GM21528 (cell line): ENCODE data around the gene RPL22.

Experiments used
- ATAC-seq: cut with Tn5 transposase; IDR thresholded peaks from one replicate; pipeline ENCODE4 v1.9.1; 2021; ENCODE audit warnings: mild to moderate bottlenecking, moderate library complexity; ENCODE audit not compliant: unreplicated experiment, low FRiP score

Gene RPL22

GRCh38 chr1:6199298-6200187, at the start of gene RPL22:
Gene RPL22 (minus strand): TSS chr1:6199595. CDS start chr1:6199573, 22 bp downstream.
- ATAC-seq: peak; percentile 98

- ATAC-seq: no peak
Observed at GRCh38 chr1:6248161-6248776, 48.9 kb upstream of the RPL22 start.

- ATAC-seq: no peak
Observed at GRCh38 chr1:6247651-6248050, 48.3 kb upstream of the RPL22 start.

GRCh38 chr1:6246497-6247467, 47.4 kb upstream of the RPL22 start:
- ATAC-seq: peak; percentile 44

DNA sequence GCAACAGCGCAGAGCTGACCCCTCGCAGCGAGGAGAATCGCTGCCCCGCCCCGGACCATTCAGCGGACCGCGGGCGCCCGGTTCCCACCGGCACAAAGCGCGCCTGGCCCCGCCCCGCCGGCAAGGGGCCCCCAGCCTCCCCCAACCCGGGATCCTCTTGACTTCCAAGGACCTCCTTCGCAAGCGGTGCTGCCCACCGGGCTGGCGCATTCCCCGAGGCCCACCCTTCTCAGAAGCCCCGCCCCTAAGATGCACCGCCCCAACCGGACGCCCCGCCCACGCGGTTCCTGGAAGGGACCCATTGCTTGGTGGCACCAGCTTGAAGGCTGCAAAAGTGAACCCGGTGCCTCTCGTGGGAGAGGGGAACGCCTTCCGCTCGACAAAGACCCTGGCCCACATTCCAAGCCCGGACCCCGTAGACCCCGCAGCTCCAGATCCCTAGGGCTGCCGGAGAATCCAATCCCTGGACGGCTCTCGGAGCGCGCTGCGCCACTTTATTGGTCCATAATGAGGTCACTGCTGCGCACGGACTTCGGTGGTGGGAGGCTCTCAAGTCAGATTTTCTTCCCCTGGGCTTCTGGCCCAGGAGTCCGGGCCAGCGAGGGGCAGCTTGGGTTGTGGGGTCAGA, 46.6 kb upstream of the RPL22 start:
- no peak for ATAC-seq

- ATAC-seq: no peak
Observed at GRCh38 chr1:6245086-6245868, 45.9 kb upstream of the RPL22 start.

DNA sequence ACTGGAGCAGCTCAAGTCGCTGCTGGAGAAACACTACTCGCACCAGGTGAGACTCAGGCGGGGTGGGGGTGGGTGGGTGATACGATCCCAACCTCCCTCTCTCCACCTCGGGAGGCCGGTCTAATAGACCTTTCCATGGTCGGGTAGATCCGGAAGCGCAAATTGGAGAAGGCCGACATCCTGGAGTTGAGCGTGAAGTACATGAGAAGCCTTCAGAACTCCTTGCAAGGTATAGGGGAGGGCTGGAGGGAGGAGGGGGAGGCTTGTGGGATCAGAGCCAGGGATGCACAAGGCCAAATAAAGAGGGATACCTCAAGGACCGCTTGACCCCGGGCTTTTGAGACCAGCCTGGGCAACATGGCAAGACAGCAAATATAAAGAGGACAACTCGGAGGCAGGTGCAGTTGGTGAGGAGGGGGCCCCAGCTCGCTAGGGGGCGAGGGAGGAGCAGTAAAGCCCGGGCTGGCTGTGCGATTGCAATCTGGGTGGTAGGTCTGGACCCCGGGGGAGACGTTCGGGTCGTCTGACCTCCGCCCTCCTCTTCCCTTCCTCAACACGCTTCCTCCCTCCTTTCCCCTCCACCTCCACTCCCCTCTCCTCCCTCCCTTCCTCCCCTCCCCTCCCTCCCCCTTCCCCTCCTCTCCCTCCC, 45.1 kb upstream of the RPL22 start:
- ATAC-seq: no peak

- no peak for ATAC-seq
Observed at GRCh38 chr1:6243993-6244392, 44.6 kb upstream of the RPL22 start, which contains the start of gene HES3. Gene HES3 (plus strand): TSS chr1:6244179. CDS start chr1:6244366, 187 bp downstream.

DNA sequence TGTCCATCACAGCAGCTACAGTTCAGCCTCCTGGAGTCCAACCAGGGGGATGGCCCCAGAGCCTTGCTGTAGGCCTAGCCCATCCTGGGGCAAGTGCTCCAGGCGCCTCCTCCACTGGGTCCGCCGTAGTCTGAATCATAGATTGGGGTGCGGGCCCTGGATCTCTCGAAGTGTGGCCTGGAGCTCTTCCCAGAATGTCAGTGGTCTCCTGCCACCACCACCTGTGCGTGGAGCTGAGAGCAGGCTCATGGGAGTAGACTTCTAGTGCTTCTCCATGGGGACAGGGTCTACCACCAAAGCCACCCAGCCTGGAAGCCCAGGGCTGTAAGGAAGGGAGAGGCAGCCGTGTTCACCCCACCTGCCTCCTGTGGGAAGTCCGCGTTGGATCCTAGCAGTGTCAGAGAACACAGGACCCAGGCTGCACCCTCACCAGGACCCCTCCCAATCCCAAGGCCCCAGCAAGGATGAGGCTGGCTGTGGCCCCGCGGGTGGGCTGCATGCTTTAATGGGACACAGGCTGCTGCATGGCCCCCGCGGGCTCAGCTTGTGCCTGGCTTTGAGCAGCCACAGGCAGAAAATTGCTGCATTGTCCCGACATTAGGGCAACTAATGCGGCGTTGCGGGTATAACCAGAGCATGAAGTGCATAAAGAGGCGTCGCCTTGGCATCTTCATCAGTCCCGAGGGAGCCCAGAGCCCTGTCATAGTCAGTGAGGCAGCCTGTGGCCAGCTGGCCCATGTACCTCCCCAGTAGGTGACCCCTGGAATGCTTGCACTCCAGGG, 43.8 kb upstream of the RPL22 start:
- ATAC-seq: no peak

DNA sequence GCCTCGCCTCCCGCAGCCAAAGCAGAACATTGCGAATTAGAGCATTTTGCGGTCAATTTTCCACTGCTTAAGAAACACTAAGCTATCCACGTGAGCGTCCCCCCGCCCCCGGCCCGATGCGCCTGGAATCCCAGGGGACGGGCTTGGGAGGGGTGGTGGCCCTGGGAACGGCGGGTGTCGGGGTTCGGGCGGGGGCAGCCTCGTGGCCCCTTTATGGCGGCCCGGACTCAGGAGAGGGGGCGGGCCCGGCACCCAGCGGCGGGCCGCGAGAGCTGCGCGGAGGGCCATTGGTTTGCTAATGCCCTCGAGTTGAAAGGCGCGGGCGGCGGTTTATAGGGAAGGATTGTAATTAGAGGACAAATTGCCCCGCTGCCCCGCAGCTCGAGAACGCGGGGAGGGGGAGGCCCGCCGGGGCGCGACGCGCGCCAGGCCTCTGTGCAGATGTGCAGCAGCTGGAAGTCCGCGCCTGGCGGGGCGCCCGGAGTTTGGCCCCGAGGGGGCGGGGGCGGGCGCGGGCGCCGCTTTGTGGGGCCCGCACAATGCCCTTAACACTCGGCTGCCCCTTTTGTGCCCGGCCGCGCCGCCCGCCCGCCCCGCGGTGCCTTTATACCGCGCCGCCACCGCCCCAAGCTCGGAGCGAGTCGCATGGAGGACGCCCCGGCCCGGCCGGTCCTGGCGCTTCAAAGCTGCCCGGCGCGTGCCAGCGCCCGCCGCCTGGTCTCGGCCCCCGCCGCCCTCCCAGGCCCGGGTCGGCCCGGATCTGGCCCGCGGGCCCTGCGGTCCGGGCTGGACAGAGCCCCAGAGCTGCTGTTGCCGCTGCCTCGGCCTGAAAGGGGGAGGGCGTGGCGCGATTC, 42.7 kb upstream of the RPL22 start:
- no peak for ATAC-seq

DNA sequence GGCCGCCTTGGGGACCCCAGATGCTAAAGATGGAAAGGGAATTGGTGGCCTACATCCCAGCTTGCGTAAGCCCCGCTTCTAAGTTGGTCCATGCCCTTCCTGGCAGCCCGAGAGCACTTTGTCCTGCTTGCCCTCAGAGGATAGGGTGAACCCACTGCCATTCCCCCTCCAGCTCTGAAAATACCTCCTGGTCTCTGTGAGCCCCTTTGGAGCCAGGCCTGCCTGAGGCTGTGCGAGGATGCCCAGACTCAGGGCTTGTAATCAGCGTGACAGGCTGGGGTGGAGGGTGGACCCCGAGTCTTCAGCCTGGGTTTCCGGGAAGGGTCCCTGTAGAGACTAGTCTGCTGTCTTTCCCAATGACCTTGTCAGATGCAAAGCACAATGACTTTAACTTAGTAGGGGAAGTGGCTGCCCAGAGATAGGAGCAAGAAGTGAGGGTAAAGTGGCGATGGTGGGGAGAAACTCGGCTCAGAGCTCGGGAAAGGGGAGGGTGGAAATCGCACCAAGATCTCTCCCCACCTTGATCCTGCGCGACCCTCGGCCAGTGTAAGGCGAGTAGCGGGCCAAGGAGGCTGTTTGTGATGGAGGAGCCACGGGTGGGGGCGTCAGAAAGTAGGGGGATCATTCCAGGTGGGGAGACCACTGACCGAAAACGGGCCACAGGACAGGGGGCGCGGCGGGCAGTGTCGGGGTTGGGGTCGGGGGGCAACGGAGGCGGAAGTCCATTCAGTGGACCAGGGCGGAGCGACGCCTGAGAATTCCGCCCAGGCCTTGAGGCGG, 41.9 kb upstream of the RPL22 start:
- no peak for ATAC-seq

DNA sequence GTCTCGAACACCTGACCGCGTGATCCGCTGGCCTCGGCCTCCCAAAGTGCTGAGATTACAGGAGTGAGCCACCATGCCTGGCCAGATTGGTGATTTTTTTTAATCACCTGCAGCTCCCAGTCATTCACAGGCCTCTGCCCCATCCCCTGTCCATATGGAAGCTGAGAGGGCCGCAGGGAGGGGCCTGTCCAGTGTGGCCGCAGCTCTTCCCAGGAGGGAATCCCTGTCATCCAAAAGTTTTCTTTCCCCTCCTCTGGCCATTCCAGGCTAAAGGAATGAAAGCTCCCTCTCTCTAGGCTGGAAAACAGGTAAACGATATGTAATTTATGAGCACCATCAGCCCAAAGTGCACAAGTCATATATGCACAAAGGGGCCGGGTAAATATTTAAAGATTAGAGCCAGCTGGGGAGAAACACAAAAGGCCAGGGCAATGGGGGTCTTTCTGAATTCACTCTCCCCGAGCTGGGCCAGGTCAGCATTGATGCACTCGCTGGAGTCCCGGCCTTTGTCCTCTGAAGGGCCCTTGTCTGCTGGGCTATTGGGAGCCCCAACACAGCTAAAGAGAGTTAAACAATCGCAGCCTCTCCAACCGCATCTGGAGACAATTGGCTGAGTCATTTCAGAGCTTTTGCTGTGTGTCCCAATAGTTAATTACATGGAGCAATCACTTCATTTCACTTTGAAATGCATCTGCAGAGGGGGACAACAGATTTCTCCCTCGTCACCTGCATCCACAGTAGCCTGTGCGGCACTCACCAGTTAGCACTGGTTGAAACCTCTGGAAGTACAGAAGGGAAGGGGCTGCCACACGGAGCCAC, 40.8 kb upstream of the RPL22 start:
- ATAC-seq: no peak

DNA sequence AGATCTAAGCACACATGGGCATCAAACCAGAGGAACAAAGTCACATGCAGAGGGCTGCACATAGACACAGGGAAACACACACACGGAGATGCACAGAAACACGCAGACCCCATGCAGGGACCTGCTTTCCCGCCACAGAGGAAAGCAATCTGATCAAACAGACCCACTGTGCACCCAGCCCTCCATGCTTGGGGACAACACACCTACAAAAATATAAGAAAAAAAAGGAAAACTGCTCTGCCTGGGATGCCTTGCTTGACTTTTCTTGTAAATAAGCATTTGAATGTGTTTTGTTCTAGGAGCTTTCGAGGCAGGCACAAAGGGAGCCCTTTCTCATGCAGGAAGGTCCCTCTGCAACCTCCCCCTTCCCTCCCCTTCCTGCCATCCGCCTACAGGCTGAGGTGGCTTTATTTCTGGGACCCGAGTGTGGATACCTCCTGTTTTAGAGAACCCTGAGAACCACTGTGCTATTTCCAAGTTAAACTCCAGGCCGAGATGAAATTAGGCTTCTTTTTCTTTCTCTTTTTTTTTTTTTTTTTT, 39.9 kb upstream of the RPL22 start:
- no peak for ATAC-seq

- ATAC-seq: no peak
Observed at GRCh38 chr1:6237093-6237492, 37.7 kb upstream of the RPL22 start.

- peak; percentile 25 for ATAC-seq
Observed at GRCh38 chr1:6235296-6235677, 35.9 kb upstream of the RPL22 start.
